ENCODE results near the gene LHX4. TPM values are rescaled to one million over a fixed set of nuclear protein-coding genes. Genes with fewer than 3 reads are reported as not detected.

The LHX4 gene
- total and polyA plus RNA-seq, 2 of the 8 experiments (the other 6 are each of a cell fraction or from before 2014, with no cell fraction given): 0.85 to 4.9 TPM

DNA sequence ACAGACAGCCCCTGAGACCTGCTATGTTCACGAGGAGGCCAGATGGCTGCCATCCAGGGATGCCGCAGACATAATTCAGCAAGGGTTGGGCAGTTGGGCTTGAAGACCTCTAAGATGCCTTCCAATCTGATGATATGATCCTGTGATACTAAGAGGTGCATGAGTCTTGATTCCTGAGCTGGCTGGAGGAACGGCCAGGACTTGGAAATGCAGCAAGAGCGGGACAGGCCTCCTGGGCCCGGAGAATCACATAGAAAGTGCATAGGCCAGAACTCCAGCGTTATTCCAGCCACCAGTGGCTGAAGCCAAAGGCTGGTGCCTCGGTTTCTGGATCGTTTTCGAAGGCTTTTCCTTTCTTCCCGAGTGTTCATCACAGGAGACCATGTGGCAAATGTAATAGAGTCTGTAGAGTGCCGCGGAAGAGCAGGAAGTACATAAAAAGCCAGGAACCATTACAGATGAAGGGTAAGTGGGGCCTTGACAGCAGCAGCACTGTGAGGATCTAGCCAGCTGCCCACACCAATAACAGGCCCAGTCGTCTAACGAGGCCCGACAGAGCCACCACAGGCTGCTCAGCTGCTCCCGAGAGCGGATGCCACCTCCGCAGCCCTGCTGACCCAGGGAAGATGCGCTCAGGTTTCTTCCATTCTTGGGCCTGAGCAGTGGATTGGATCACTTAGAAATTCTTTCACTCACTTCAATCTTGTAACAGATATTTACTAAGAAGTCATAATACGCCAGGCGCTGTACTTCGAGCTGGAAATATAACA is 14.0 kb upstream of the LHX4 start (continued):
- TF ChIP-seq GTF2F1 (IDR thresholded peaks at IDR 0.05; ENCODE audit: borderline replicate concordance, low read depth, low read length): no peak
- TF ChIP-seq RNF2 (IDR thresholded peaks at IDR 0.05; ENCODE audit: borderline replicate concordance, low read depth, low read length, missing control alignments, poor library complexity, severe bottlenecking): no peak
- TF ChIP-seq CHD2 (IDR thresholded peaks at IDR 0.05; ENCODE audit: low read length): no peak
- TF ChIP-seq KDM4A (IDR thresholded peaks at IDR 0.05; ENCODE audit: low read depth, low read length, severe bottlenecking): no peak
- no peak for TF ChIP-seq TEAD4 (IDR thresholded peaks at IDR 0.05; ENCODE audit: low read depth, low read length)
- TF ChIP-seq CEBPB (IDR thresholded peaks at IDR 0.05; ENCODE audit: low read depth, low read length): no peak

Data from H1 (cell line).